KOPT-K1 (cell line): ENCODE data around the gene ARAF.
"Not testable (repeated sequence)": the region's sequence is repeated elsewhere in the genome, so short reads cannot be mapped to it uniquely, and the experiment has no call there.

Experiments used
- H3K27ac ChIP-seq: fragments of 200-600 bp; sonication (generic); 2 replicates; pipeline ENCODE4 v1.5.1; 2016; ENCODE audit warnings: antibody characterized with exemption, mild to moderate bottlenecking, low read depth, low read length; ENCODE audit not compliant: poor library complexity, severe bottlenecking
- H3K36me3 ChIP-seq: fragments of 200-600 bp; sonication (generic); 2 replicates; pipeline ENCODE4 v1.5.1; 2017; ENCODE audit warnings: antibody characterized with exemption, mild to moderate bottlenecking, low read length, moderate library complexity; ENCODE audit not compliant: insufficient read depth
- H3K9me3 ChIP-seq: fragments of 200-600 bp; sonication (generic); 2 replicates; pipeline ENCODE4 v1.5.1; 2017; ENCODE audit warnings: antibody characterized with exemption, low read length, mild to moderate bottlenecking; ENCODE audit not compliant: insufficient read depth, poor library complexity, severe bottlenecking

Gene ARAF

GRCh38 chrX:47587906-47588735 is 27.1 kb downstream of the ARAF start:
- H3K9me3 ChIP-seq, result no peaks in the 10 kb centered on the region
- H3K27ac ChIP-seq, result no peak overlapping the region
- H3K36me3 ChIP-seq, result no peaks in the 10 kb centered on the region

- no peak overlapping the region for H3K27ac ChIP-seq
- no peaks in the 10 kb centered on the region for H3K36me3 ChIP-seq
- no peaks in the 10 kb centered on the region for H3K9me3 ChIP-seq
Observed at GRCh38 chrX:47590984-47591383, 30.0 kb downstream of the ARAF start.

GRCh38 chrX:47593522-47593921 is 32.5 kb downstream of the ARAF start:
- Histone ChIP-seq H3K9me3 (peaks cover 5% of the 10 kb centered on the region), H3K36me3 (no peaks in the 10 kb centered on the region), H3K27ac (no peak overlapping the region)

GRCh38 chrX:47595716-47596251 is 34.8 kb downstream of the ARAF start:
- peaks cover 5% of the 10 kb centered on the region for H3K9me3 ChIP-seq
- no peak overlapping the region for H3K27ac ChIP-seq
- H3K36me3 ChIP-seq, result no peaks in the 10 kb centered on the region

- Histone ChIP-seq H3K27ac (no peak overlapping the region), H3K9me3 (peaks cover 5% of the 10 kb centered on the region), H3K36me3 (no peaks in the 10 kb centered on the region)
Observed at GRCh38 chrX:47596256-47596655, 35.3 kb downstream of the ARAF start.

GRCh38 chrX:47597222-47597621 is 36.2 kb downstream of the ARAF start:
- Histone ChIP-seq H3K9me3 (peaks cover 5% of the 10 kb centered on the region), H3K36me3 (no peaks in the 10 kb centered on the region), H3K27ac (no peak overlapping the region)

GRCh38 chrX:47603125-47603524 is 42.1 kb downstream of the ARAF start:
- H3K36me3 ChIP-seq, H3K27ac ChIP-seq, H3K9me3 ChIP-seq: not testable (repeated sequence)

GRCh38 chrX:47605024-47605423 is 44.0 kb downstream of the ARAF start:
- H3K36me3 ChIP-seq, result no peaks in the 10 kb centered on the region
- H3K9me3 ChIP-seq, result no peaks in the 10 kb centered on the region
- H3K27ac ChIP-seq, result no peak overlapping the region

- Histone ChIP-seq H3K27ac (no peak overlapping the region), H3K9me3 (no peaks in the 10 kb centered on the region), H3K36me3 (no peaks in the 10 kb centered on the region)
Observed at GRCh38 chrX:47607091-47607490, 46.1 kb downstream of the ARAF start.

- Histone ChIP-seq H3K9me3 (no peaks in the 10 kb centered on the region), H3K36me3 (no peaks in the 10 kb centered on the region), H3K27ac (no peak overlapping the region)
Observed at GRCh38 chrX:47608130-47608810, 47.3 kb downstream of the ARAF start.

- Histone ChIP-seq H3K9me3 (no peaks in the 10 kb centered on the region), H3K36me3 (no peaks in the 10 kb centered on the region), H3K27ac (no peak overlapping the region)
Observed at GRCh38 chrX:47610511-47610910, 49.5 kb downstream of the ARAF start.

GRCh38 chrX:47611489-47611888 is 50.5 kb downstream of the ARAF start:
- Histone ChIP-seq H3K36me3 (no peaks in the 10 kb centered on the region), H3K27ac (no peak overlapping the region), H3K9me3 (no peaks in the 10 kb centered on the region)

- no peak overlapping the region for H3K27ac ChIP-seq
- no peaks in the 10 kb centered on the region for H3K9me3 ChIP-seq
- H3K36me3 ChIP-seq, result no peaks in the 10 kb centered on the region
Observed at GRCh38 chrX:47611926-47612325, 50.9 kb downstream of the ARAF start.

- Histone ChIP-seq H3K9me3 (no peaks in the 10 kb centered on the region), H3K36me3 (no peaks in the 10 kb centered on the region), H3K27ac (no peak overlapping the region)
Observed at GRCh38 chrX:47612418-47612817, 51.4 kb downstream of the ARAF start.

- Histone ChIP-seq H3K27ac (no peak overlapping the region), H3K9me3 (no peaks in the 10 kb centered on the region), H3K36me3 (no peaks in the 10 kb centered on the region)
Observed at GRCh38 chrX:47613082-47613481, 52.1 kb downstream of the ARAF start.
